GM21381 (cell line): ENCODE data around the gene ADD1.

Experiments used
- ATAC-seq: cut with Tn5 transposase; IDR thresholded peaks from one replicate; pipeline ENCODE4 v1.9.1; 2021; ENCODE audit warnings: mild to moderate bottlenecking, moderate library complexity; ENCODE audit not compliant: unreplicated experiment

Gene ADD1

DNA sequence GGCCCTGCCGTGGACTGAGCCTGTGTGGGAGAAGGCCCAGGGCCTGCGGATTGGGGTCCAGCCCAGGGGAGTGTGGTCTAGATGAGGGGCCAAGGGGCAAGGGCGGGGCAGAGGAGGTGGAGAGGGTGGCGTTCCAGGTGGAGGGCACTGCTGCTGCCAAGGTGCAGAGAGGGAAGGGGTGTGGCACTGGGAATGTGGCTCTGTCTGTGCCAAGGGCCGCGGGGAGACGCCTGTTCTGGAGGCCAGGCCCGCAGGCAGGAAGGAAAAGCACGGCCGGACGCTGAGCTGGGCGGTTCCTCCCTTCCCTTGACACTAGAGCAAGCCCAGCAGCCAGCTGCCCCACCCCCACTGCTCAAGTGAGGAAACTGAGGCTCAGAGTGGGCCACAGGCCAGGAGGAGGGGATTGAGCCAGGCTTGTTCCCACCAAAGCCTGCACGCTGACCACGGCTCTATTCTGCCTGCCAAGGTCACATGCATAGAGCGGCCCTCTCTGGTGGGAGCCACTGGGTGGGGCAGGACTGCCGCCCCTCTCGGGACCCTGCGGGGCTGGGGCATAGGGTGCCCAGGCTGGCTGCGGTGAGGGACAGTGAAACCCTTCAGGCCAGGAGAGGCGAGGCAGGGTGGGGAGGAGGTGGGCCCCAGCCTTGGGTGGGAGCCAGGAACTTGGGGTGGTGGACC lies 37.8 kb upstream of the ADD1 start:
- no peak for ATAC-seq

GRCh38 chr4:2806390-2807355 lies 37.0 kb upstream of the ADD1 start:
- no peak for ATAC-seq

DNA sequence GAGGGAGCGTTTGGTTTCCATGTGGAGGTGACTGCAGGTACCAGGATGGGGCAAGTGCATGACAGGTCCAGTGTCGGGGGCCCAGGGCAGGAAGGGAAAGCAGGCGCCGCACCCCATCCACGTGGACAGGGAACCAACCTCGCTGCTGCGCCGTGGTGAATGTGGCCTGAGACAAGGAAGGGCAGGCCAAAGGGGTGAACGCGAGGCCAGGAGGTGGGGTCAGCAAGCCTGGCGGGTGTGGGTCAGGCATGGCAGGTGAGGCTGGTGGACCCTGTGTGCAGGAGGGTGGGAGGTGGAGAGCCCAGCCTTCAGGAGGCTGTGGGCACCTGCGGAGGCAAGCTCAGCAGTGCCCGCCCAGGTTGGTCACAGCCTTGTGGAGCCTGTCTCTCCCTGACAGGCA lies 36.1 kb upstream of the ADD1 start:
- no peak for ATAC-seq

GRCh38 chr4:2808001-2808400 lies 35.6 kb upstream of the ADD1 start:
- ATAC-seq = no peak

GRCh38 chr4:2809610-2810180 lies 33.9 kb upstream of the ADD1 start:
- ATAC-seq = no peak

GRCh38 chr4:2810388-2810787 lies 33.3 kb upstream of the ADD1 start:
- ATAC-seq = no peak

DNA sequence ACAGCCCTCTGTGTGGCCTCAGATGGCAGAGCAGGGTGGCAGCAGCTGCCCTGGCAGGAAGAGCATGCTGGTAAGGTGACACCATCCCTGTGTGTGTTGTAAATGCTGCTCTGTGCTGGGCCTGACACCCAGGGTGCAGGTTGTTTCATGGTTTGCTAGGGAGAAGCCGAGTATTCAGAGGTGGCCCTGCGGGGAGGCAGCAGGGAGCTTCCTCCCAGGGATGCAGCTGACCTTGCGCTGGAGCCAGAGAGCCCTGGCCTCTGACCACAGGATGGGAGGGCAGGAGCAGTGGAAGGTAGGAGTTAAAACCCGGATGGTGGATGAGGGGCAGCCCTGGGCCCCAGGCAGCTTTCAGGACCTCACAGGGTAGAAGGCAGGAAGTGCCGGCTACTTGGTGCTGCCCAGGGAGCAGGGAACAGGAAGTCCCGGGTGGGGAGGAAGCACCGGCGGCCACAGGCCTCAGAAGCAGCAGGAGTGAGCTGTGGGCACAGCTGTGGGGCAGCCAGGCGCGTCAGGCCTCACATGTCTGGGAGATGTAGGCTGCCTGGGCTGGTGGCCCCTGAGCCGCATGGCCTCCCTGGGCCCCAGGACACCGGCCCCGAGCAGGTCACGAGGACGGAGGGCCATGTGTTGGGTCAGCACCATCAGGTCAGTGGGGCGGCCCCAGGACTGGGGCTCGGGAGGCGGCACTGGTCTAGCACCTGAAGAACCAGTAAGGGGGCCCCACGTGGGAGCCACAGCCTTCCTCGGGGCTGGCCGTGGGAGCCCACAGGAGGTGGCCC lies 31.6 kb upstream of the ADD1 start:
- ATAC-seq = peak; percentile 67

DNA sequence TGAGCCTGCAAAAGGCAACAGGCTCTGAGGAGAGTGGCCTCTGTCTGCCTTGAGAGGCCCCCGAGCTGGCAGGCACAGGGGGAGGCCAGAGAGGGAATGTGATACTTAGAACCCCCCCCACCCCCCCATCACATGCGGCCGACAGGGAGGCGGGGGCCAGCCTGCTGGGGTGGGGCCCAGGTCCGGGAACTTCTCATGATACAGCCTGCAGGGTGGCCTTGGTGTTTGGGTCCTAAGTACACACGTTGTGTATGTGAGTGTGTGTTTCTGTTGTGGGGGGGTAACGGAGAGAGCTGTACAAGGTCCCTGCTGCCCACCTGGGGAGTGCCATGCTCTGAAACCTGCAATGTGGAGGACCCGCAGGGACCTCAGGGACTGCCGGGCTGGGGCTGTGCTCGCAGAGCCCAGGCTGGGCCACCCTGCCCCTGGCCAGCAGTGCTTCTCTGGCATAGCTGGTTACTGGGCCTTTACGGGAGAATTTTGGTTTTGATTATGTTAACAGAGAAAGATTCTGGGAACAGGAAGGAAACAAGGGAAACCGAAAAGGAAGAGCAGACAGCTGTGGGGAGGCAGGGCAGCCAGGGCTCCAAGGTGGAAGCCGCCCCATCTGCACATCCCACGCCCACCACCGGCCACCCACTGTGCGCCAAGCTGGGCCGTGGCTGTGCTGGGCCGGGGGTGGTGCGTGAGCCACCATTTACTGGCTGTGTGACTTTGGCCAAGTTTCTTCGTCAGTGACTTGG lies 30.9 kb upstream of the ADD1 start:
- no peak for ATAC-seq

DNA sequence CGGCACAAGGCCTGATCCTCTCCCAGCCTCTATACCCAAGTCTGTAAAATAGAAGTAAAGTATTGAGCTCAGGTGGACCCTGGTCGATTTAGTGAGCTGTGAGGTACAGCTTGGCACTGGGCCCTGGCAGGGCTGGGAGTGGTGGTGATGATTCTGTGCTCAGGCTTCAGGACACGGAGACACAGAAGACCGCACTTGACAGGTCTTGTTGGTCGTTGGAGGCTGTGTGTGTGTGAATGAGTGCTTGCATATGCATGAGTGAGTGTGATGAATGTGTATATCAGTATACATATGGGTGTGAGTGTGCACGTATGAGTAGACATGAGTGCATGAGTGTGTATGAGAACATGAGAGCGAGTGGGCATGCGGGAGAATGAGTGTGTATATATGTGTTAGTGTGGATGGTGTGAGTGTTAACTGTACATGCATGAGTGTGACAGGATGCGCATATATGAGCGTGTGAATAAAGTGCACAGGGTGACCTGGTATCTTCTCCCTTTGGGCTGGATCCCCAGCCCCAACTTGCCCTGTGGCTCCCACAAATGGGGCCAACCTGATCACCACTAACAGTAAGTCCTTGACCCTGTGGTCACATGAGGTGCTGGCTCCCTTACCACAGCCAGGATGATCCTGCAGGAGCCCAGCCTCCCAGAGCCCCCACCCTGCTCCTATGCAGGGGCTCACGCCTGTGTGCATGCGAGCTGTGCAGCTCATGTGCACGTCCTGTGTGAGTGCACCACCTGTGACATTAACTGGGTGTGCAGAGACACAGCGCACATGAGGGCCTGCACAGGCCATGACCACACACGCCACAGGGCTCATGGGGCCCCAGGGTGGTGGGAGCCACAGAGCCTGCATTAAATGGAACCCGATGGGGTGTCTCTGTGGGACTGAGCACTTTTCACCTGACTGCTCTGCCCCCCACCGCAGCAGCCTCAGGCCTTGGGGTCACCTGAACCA lies 29.9 kb upstream of the ADD1 start:
- ATAC-seq = no peak

GRCh38 chr4:2814627-2815270 lies 28.9 kb upstream of the ADD1 start:
- no peak for ATAC-seq

- ATAC-seq = no peak
Measured at GRCh38 chr4:2816401-2816954, 27.2 kb upstream of the ADD1 start.

DNA sequence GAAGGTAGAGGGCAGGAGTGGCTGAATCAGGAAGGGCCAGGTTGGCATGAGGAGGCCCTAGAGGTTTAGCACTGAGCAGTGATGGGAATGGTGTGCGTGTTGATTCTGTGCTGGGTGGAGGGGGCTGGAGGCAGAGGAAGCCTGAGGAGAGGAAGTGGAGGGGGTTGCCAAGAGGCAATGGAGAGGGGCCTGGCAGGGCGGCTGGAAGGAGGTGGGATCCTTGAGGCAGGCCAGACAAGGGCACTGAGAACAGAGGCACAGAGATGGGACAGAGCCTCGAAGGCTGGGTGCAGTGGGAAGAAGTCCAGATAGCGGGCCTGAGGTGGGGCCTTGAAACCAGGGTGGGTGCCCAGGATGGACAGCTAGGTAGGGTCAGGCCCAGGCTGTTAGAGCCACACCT lies 26.5 kb upstream of the ADD1 start:
- no peak for ATAC-seq

GRCh38 chr4:2817701-2818350 lies 25.8 kb upstream of the ADD1 start:
- ATAC-seq = no peak

GRCh38 chr4:2818351-2818939 lies 25.2 kb upstream of the ADD1 start:
- no peak for ATAC-seq

DNA sequence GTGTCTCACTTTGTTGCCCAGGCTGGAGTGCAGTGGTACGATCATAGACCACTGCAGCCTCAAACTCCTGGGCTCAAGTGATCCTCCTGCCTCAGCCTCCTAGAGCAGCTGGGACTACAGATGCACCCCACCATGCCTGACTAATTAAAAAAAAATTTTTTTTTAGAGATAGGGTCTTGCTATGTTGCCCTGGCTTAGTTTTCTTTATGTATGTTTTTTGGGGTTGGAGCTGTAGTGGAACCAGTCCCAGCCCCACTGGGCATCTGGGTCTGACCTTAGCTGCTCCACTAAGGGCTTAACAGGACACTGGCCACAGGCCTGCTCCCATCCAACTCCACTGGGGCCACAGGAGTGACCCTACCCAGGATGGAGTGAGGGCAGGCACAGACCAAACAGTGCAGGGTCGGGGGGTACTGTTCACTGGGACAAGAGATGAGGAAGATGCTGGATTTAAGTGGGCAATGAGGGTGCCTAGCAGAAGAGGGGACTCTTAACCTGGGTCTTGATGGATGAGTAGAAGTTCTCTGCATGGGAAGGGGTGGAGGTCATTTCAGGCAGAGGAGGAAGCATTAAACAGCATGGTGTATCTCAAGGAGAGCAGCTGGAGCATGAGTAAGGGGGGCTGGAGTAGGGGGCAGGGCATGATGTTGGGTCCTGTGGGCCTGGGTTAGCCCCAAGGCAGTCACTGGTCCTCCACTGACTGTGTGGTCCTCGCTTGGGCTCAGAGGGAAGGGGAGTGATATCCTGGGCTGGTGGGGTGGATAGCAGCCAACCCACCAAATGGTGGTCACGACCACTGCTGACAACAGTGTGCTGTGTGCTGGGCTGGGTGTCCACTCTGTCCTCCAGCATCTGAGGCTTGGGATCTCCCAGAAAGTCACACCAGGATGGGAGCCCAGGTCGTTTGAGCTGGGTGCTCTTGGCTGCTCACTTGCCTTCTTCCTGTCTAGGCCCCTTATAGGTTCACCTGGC lies 24.1 kb upstream of the ADD1 start:
- no peak for ATAC-seq

- no peak for ATAC-seq
Measured at GRCh38 chr4:2820216-2820982, 23.2 kb upstream of the ADD1 start.
